H1 (cell line): ENCODE measurements around the gene HELQ. TPM values are rescaled to one million over a fixed set of nuclear protein-coding genes. Genes with fewer than 3 reads are reported as not detected.

Source experiments
- polyA plus RNA-seq, 7 experiments: library from polyadenylated mRNA; depleted of rRNA in 3 of 7; stranded (reverse) in 5 of 7; unstranded in 2 of 7; fragments of >200 nt in 5 of 7; fragments of 200-250 nt in 2 of 7; gene quantifications; 1 replicate in 5 of 7; 2 replicates in 1 of 7; 4 replicates in 1 of 7; pipeline versions ENCODE4 v1.2.1 to v1.2.3, GENCODE V29; 2011 to 2013; ENCODE audit warnings: missing spikeins in 2 of 7, mixed read lengths in 2 of 7
- small RNA-seq: library from polyadenylated mRNA; stranded (forward); fragments of <200 nt; extraction: miRNeasy Mini kit (QIAGEN cat#:217004); gene quantifications from one replicate; pipeline ENCODE3, GENCODE V24; 2013; ENCODE audit not compliant: insufficient read depth
- total RNA-seq: library from RNA; stranded (reverse); fragmentation: NEBNext Ultra II Directional; extraction: Animal tissue kit (Norgen Biotek cat#: 25700); gene quantifications from 2 replicates; pipeline ENCODE4 v1.2.1, GENCODE V29; 2021

The HELQ gene
- total and polyA plus RNA-seq, 2 of the 8 experiments (the other 6 are each of a cell fraction or from before 2014, with no cell fraction given) = 4.7 to 9.0 TPM

Small RNAs within 50 kb of the gene (small RNA-seq; reads per million reads assigned to genes)
- gene AC114781.5 = not detected

Other genes starting within 250 kb of the HELQ start
- gene COQ2, start 171.0 kb downstream of the HELQ start, total RNA-seq = 19.8 and 21.5 TPM in 2 replicates
- gene COQ2, start 171.0 kb downstream of the HELQ start, polyA plus RNA-seq (2011; rRNA removed) = 15.5 and 22.9 TPM in 2 replicates
- gene HPSE, start 121.0 kb downstream of the HELQ start, total RNA-seq = 5.0 and 5.4 TPM in 2 replicates
- 1.2 and 1.5 TPM in 2 replicates for gene HPSE, start 121.0 kb downstream of the HELQ start, polyA plus RNA-seq (2011; rRNA removed)
- gene MRPS18C, start 235 bp upstream of the HELQ start, total RNA-seq = 50.3 and 58.1 TPM in 2 replicates
- gene MRPS18C, start 235 bp upstream of the HELQ start, polyA plus RNA-seq (2011; rRNA removed) = 14.3 and 22.6 TPM in 2 replicates
- 28.6 and 32.1 TPM in 2 replicates for gene ABRAXAS1, start 29.3 kb upstream of the HELQ start, total RNA-seq
- gene ABRAXAS1, start 29.3 kb upstream of the HELQ start, polyA plus RNA-seq (2011; rRNA removed) = 5.5 and 11.4 TPM in 2 replicates
- gene GPAT3, start 80.3 kb upstream of the HELQ start, total RNA-seq = 1.8 and 2.0 TPM in 2 replicates
- 0.23 and 0.93 TPM in 2 replicates for gene GPAT3, start 80.3 kb upstream of the HELQ start, polyA plus RNA-seq (2011; rRNA removed)